Uterus (tissue), 4 donors: Measurements from ENCODE around the gene ASB17. TPM values are rescaled to one million over a fixed set of nuclear protein-coding genes. Genes with fewer than 3 reads are reported as not detected.

Experiments
- DNase-seq, 2 donors: peaks; one replicate each; pipeline ENCODE4 v3.0.0-alpha.2; 2019 to 2020
- H3K27ac ChIP-seq, 2 donors: fragments of 200-600 bp; sonication (generic); 1 replicate in 1 of 2; 2 replicates in 1 of 2; pipeline ENCODE4 v1.5.1; 2016 to 2018
- H3K27me3 ChIP-seq, 2 donors: fragments of 200-600 bp; sonication (generic); one replicate each; pipeline ENCODE4 v1.5.1; 2018 to 2019; ENCODE audit warnings: control low read depth in 1 of 2
- H3K36me3 ChIP-seq, 2 donors: fragments of 200-600 bp; sonication (generic); one replicate each; pipeline ENCODE4 v1.5.1; 2019; ENCODE audit warnings: control low read depth in 1 of 2
- H3K4me1 ChIP-seq, 2 donors: fragments of 200-600 bp; sonication (generic); one replicate each; pipeline ENCODE4 v1.5.1; 2018 to 2019; ENCODE audit warnings: control low read depth in 1 of 2
- H3K4me3 ChIP-seq, 2 donors: fragments of 200-600 bp; sonication (generic); 1 replicate in 1 of 2; 2 replicates in 1 of 2; pipeline ENCODE4 v1.5.1; 2018 to 2019; ENCODE audit warnings: mild to moderate bottlenecking in 1 of 2
- H3K9me3 ChIP-seq, 2 donors: fragments of 200-600 bp; sonication (generic); one replicate each; pipeline ENCODE4 v1.5.1; 2019; ENCODE audit warnings: control low read depth in 1 of 2
- POLR2A ChIP-seq, 2 donors: fragments of 450-650 bp; IDR thresholded peaks; one replicate each; pipeline ENCODE4 v1.6.1; 2016; ENCODE audit warnings: antibody characterized with exemption in 2 of 2, mild to moderate bottlenecking in 1 of 2, moderate library complexity in 1 of 2
- intact Hi-C: fragments of 100-400 bp; cut with DNase I; formaldehyde crosslinking; loops from one replicate; pipeline ENCODE4 v1.15.1; 2023; ENCODE audit warnings: low total_unique reads
- total RNA-seq, 4 donors: library from RNA; depleted of rRNA in 3 of 4; stranded (reverse); fragments of >200 nt in 3 of 4; gene quantifications; one replicate each; pipeline versions ENCODE4 v1.1.0 to v1.2.4, GENCODE V29; 2014 to 2023
- TF ChIP-seq, protein P1 (sequence below), 4 experiments: fragments of 200-600 bp in 2 of 4; fragments of 450-650 bp in 2 of 4; sonication (generic) in 2 of 4; IDR thresholded peaks; one replicate each; pipeline ENCODE4 v1.5.1; 2016 to 2019; ENCODE audit warnings: antibody characterized with exemption in 4 of 4, mild to moderate bottlenecking in 2 of 4, moderate library complexity in 1 of 4
- donor health status: DM: yes; HTN: yes; CAD: no.

The ASB17 gene, protein sequence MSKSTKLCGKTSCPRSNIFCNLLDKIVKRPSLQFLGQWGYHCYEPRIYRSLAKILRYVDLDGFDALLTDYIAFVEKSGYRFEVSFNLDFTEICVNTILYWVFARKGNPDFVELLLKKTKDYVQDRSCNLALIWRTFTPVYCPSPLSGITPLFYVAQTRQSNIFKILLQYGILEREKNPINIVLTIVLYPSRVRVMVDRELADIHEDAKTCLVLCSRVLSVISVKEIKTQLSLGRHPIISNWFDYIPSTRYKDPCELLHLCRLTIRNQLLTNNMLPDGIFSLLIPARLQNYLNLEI
- not detected for total RNA-seq

DNA sequence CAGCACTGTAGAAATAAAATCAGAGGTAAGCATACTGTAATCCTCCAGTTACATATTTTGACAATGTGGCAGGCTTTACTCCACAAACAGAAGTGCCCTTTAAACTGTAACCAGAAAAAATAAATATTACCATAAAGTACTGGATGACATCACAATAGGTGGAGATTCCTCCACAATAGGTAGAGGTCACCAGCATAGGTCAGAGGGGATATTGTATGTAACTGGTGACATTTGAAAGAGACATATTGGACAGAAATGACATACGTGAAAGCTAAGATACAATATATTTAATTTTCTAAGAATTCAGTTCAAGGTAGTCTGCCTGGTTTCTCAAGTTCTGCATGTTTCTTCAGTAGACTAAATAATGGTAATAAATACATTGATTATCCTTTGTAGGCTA, at the start of gene ASB17:
Gene ASB17 (minus strand): TSS at position 101 of the 400 bp plus-strand sequence. CDS start 113 bp downstream, outside the sequence.
- TF ChIP-seq POLR2A (IDR thresholded peaks at IDR 0.05): no peak
- TF ChIP-seq, protein P1, sequence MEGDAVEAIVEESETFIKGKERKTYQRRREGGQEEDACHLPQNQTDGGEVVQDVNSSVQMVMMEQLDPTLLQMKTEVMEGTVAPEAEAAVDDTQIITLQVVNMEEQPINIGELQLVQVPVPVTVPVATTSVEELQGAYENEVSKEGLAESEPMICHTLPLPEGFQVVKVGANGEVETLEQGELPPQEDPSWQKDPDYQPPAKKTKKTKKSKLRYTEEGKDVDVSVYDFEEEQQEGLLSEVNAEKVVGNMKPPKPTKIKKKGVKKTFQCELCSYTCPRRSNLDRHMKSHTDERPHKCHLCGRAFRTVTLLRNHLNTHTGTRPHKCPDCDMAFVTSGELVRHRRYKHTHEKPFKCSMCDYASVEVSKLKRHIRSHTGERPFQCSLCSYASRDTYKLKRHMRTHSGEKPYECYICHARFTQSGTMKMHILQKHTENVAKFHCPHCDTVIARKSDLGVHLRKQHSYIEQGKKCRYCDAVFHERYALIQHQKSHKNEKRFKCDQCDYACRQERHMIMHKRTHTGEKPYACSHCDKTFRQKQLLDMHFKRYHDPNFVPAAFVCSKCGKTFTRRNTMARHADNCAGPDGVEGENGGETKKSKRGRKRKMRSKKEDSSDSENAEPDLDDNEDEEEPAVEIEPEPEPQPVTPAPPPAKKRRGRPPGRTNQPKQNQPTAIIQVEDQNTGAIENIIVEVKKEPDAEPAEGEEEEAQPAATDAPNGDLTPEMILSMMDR (IDR thresholded peaks at IDR 0.05): no peak
- no peak within 1 kb of the TSS for H3K27ac ChIP-seq
- no peaks in the 10 kb centered on the region for H3K9me3 ChIP-seq
- no peaks in the 10 kb centered on the region for H3K36me3 ChIP-seq
- H3K27me3 ChIP-seq: no peaks in the 10 kb centered on the region
- no peak for DNase-seq
- H3K4me1 ChIP-seq: no peaks in the 10 kb centered on the region
- no peak within 1 kb of the TSS for H3K4me3 ChIP-seq
- intact Hi-C loops: no loop called here

DNA sequence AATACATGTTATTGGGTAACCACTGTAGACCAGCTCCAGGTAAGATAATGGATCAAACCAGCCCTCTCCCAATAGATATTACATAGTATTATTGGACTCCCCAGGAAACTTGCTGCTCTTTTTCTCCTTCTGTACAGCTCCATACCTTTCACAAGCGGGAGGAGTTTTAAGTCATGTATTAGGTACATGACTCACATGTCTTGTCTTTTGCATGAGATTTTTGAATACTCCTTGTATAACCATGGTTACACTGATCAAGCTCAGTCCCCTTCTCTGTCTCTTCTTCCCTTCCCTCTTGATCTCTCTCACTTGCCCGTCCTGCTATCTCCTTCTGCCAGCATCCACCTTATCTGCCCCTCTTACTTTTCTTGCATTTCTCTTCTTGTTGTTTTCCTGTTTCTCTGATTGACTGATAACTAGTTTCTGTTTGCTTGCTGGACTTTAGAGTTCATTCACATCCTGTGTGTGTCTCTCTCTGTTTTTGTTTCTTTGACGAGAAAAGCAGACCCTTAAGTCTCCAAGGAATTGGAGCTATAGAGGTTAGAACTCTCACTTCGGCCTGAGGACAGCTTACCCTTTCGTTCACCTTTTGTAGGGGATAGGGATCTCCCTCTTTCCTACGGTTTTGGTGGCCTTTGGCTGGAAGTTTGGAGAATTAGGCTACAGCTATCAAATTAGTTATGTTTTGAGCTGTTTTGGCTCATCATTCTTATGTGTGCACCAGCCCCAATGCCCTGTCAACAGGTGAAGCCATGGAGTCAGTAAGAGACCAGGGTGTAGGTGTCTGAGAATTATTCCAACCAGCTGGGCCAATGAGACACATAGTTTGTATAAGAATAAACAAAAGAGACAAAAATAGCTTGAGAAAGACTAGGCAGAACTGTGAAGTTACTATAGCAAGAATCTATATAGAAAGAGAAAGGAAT, 49.0 kb upstream of the ASB17 start:
- TF ChIP-seq, protein P1 (IDR thresholded peaks at IDR 0.05): no peak
- TF ChIP-seq POLR2A (IDR thresholded peaks at IDR 0.05): no peak
- intact Hi-C loops: no loop called here
- no peaks in the 10 kb centered on the region for H3K36me3 ChIP-seq
- H3K9me3 ChIP-seq: no peaks in the 10 kb centered on the region
- DNase-seq: no peak
- no peak overlapping the region for H3K27ac ChIP-seq
- no peaks in the 10 kb centered on the region for H3K27me3 ChIP-seq
- no peaks in the 10 kb centered on the region for H3K4me1 ChIP-seq
- H3K4me3 ChIP-seq: no peak overlapping the region

DNA sequence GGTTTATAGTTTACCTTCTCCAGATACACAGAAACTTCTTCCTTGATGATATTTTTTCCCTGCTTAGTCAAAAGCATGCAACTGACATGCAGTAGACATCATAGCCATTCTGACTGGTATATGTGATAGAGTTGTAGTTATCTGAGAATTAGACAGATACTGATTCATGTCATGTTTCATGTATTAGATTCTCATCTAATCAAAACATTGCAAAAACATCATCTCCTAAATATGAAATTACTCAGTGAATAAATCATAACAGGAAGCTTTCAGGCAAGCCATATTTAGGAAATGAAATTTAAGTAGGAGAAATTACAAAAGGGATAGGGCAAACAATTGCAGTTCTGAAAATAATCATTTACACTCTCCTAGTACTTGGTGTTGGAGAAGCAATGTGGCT, 38.4 kb upstream of the ASB17 start:
- intact Hi-C loops: no loop called here
- H3K9me3 ChIP-seq: no peaks in the 10 kb centered on the region
- no peaks in the 10 kb centered on the region for H3K36me3 ChIP-seq
- no peaks in the 10 kb centered on the region for H3K4me1 ChIP-seq
- DNase-seq: no peak
- H3K27me3 ChIP-seq: no peaks in the 10 kb centered on the region
- TF ChIP-seq, protein P1 (IDR thresholded peaks at IDR 0.05): no peak
- no peak for TF ChIP-seq POLR2A (IDR thresholded peaks at IDR 0.05)
- H3K27ac ChIP-seq: no peak overlapping the region
- H3K4me3 ChIP-seq: no peak overlapping the region

DNA sequence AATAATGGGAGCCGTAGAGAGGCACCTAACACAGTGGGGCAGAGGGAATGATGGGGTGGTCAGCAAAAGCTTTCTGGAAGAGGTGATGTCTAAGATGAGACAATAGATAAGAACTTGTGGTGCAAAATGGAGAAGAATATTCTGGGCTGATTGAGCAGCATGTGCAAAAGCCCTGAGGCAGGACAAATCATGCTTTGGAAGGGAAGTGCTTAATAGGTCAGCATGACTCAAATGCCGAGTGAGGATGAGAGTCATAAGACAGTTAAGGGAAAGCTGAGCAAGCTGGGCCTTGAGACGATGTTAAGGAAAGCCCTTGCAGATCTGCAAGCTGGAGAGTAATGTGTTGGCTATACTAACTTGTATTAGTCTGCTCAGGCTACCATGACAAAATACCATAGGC, 37.3 kb upstream of the ASB17 start:
- intact Hi-C loops: no loop called here
- Histone ChIP-seq H3K4me1 (no peaks in the 10 kb centered on the region), H3K9me3 (no peaks in the 10 kb centered on the region), H3K4me3 (no peak overlapping the region), H3K36me3 (no peaks in the 10 kb centered on the region), H3K27me3 (no peaks in the 10 kb centered on the region), H3K27ac (no peak overlapping the region)
- DNase-seq: no peak
- TF ChIP-seq POLR2A (IDR thresholded peaks at IDR 0.05): no peak
- TF ChIP-seq, protein P1 (IDR thresholded peaks at IDR 0.05): no peak

DNA sequence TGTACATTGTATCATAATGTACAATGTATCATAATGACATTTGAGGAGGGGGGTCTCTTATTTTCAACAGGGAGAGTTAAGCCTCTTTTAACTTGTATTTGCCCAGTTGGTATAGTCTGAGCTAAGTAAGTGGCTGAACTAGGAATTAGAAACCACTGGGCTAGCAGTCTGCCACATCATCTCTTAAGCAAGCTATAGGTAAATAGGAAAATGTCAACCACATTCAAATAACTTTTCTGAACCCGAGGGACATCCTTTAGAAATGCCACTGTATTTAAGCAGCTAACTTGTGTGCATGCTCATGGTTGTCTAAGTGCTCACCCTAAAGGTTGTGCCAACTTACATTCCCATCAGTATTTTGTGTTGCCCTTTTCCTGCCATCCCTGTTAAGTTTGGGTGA, 35.5 kb upstream of the ASB17 start:
- TF ChIP-seq POLR2A (IDR thresholded peaks at IDR 0.05): no peak
- TF ChIP-seq, protein P1 (IDR thresholded peaks at IDR 0.05): no peak
- intact Hi-C loops: no loop called here

More for the DNA sequence above, 35.5 kb upstream of the ASB17 start:
- no peak for DNase-seq
- no peaks in the 10 kb centered on the region for H3K27me3 ChIP-seq
- H3K36me3 ChIP-seq: no peaks in the 10 kb centered on the region
- no peaks in the 10 kb centered on the region for H3K4me1 ChIP-seq
- no peak overlapping the region for H3K4me3 ChIP-seq
- H3K27ac ChIP-seq: no peak overlapping the region
- no peaks in the 10 kb centered on the region for H3K9me3 ChIP-seq
